Measurements from ENCODE around the gene LYSMD1.

Gene LYSMD1

DNA sequence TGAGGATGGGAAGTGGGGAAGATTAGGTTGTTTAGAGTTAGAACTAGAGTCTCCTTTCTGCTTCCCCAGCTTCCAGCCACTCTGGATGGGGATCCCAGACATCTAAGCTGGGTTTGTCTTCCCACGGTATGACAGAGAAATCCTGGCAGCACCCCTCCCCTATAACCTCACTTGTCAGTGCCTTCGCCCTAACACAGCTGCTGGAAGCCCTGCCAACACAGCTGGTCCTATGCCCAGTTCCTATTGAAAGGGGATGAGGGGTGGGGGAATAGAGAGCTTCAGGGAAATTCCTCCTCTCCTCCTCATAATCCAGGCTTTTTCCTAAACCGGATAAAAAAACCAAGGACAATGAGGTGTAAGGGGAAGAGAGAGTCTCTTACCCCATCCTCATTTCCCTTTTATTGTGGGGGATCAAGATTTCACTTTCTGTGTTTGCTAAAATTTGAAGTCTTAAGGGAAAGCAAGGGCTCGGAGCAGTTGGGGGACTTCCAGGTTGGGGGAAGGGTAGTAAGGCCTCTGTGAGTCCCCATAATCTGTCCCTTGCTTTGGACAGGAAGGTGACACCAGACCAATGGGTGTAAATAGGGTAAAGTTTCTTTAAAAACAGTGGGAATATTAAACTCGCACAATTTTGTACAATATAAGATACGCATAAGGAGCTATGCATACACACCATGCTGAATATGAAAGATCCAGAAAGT lies 9.5 kb upstream of the LYSMD1 start:
- peak; percentile 77 for DNase-seq

DNA sequence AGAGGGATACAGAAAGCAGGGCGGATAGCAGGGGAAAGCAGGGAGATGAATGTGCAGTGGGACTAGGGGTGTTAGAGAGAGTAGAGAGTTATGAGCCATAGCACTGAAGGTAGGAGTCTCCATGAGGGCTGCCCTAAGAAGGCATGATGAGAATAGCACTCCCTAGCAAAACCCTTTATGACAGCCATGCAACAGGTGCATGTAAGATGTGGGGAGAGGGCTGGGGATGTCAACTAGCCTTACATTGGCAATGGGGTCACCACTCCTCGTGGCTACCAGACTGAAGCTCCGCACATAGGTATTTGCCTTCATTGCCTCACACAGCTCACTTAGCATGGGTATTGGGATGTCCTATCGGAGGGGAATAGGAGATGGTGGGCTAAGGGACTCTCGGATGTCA lies 5.5 kb upstream of the LYSMD1 start:
- DNase-seq = no peak

DNA sequence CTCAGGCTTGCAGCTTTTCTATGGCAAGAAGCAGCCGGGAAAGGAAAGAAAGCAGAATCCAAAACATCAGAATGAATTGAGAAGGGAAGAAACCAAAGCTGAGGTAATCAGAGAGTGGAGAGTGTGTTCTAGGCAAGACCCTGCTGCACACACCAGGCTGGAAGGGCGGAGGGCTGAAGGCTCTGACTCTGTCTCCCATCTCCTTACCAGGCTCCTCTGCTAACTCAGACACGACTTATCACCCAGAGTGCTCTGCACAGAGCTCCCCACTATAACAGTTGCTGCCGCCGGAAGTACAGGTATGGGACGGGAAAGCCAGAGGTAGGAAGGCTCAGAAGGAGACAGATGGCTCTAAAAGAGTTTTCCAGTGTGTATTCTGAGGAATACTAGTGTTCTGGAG lies 1.4 kb upstream of the LYSMD1 start:
- no peak for DNase-seq

DNA sequence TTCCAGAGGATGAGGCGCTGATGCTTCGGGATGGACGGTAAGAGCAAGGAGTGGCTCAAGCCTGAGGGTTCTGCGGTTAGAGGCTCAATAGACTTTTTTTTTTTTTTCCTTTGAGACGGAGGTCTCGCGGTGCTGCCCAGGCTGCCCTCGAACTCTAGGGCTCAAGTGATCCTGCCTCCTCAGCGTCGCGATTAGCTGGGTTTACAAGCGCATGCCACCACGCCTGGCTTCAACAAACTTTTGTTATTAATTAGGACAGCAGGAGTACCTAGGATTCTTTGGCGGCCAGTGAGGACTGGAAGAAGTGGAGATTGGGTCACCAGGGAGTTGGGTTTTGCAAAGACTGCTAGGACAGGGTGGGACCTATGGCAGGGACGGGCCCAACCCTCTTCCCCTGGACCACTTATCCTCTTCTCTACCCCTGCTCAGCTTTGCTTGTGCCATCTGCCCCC lies 829 bp upstream of the LYSMD1 start:
- DNase-seq = no peak

DNA sequence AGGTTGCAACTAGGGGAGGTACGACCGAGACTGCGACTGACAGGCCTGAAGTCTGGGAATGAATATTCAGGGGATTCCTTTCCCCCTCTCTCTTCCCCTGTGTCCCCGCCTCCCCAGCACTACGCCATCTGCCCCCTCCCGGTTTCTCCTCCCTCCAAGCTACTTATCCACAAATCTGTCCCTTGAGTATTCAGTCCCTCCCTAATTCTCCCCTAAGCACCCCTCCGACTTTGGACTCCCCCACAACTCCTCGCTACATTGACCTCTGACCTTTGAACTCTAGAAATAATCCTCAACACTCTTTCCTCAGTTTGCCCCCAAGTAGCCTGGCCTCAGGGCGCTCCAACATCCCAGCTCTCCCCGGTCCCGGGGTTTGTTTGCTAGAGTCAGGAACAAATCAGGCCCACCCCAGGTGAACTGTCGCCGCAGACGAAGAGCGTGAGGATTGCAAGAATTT lies 393 bp downstream of the LYSMD1 start:
- peak; percentile 75 for DNase-seq

DNA sequence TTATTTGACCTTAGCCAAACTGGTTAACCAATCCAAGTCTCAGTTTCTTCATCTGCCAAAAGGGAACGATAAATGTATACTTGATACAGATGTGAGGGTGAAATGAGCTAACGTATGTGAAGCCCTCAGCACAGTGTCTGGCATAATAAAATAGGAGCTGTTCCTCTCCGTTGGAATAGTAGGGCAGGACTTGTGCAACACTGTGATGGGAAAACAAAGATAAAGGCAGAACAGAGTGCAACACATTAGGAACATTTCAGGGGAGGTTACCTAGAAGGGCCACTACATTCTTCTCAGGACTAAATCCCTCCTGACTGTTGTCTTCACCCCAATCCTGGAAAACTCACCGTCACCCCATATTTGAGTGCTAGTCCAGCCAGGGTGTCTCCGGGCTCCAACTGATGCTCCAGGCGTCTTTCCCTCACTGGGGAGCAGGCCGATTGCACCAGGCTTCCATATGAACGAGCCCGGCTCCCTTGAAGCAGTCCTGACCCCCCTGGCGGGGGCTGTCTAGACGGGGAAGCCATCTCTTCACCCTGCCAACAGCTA lies 896 bp downstream of the LYSMD1 start:
- no peak for DNase-seq

DNA sequence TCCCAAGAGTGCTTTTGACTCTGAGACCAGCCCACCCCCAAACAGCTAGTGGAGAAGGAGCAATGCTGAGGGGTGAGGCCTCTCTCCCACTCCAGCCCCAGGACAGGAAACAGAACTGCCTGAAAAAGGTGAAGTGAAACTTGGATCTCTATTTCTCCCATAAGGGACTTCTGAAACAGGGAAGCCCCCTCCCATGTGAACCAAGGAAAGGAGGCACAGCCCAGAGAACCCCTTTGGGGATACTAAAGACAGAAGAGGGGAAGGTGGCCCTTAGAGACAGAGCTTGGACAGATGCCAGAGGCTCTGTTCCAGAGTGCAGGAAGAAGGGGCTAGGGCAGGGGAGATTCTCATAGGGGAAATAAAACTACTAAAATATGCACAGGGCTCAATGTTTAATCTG lies 6.3 kb downstream of the LYSMD1 start:
- DNase-seq = no peak

DNA sequence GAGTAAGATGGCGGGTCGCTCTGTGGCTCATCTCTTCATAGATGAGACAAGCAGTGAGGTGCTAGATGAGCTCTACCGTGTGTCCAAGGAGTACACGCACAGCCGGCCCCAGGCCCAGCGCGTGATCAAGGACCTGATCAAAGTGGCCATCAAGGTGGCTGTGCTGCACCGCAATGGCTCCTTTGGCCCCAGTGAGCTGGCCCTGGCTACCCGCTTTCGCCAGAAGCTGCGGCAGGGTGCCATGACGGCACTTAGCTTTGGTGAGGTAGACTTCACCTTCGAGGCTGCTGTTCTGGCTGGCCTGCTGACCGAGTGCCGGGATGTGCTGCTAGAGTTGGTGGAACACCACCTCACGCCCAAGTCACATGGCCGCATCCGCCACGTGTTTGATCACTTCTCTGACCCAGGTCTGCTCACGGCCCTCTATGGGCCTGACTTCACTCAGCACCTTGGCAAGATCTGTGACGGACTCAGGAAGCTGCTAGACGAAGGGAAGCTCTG lies 6.9 kb downstream of the LYSMD1 start:
- DNase-seq = no peak

DNA sequence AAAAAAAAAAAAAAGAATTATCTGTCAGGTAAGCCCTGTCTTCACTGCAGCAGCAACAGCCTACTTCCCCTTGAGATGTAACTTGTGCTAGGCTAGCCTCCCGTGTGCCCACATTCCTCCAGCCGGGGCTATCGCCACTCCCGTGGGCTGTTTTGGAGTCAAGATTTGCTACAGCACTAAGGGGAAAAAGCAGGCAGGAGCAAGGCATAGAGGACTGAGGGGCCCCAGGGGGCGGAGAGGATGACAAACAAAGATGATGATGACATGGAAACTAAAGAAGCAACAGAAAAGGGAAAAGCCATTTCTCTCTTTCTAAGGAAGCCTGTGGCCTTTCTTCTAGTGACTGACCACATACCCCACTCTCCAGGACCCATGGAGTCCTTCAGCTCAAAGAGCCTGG lies 7.4 kb downstream of the LYSMD1 start:
- DNase-seq = no peak

DNA sequence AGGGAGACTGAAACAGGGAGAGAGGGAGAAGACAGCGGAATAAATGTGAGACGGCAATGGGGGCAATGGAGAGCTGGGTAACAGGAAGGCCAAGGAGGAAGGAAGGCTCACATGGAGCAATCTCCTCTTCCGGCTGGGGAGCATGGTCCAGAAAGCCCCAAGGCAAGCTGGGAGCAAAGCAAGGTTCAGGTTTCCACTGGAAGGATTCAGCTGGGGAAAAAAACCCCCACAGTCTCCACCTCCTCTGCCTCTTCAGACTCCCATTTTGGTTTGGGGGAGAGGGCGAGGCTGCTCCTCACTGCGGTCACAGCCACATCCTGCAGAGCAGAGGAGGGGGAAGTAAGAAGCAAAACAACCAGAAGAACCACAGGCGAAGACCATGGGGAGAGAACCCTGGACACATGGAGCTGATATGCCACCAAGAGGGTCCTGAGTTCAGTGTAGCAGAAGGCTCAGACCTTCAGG lies 8.6 kb downstream of the LYSMD1 start:
- DNase-seq = no peak

DNA sequence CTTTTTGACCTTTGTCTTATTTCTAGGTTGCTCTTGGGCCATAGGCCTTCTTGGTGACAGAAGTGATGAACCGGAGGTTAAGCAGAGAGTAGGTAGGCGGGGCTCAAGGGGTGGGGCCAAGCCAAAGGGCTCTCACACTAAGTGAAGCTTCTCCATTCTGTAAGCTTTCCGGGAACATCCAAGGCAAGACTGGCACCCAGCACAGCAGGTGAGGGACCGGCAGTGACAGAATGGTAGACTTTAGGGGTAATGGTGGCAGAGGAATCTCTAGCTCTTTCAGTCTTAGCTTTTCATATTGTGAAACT lies 9.2 kb downstream of the LYSMD1 start, which contains the start of gene TNFAIP8L2:
Gene TNFAIP8L2, plus strand, starts transcription at position 135 of the 305 bp plus-strand sequence. CDS start 2,049 bp downstream, outside the sequence.
- no peak for DNase-seq

DNA sequence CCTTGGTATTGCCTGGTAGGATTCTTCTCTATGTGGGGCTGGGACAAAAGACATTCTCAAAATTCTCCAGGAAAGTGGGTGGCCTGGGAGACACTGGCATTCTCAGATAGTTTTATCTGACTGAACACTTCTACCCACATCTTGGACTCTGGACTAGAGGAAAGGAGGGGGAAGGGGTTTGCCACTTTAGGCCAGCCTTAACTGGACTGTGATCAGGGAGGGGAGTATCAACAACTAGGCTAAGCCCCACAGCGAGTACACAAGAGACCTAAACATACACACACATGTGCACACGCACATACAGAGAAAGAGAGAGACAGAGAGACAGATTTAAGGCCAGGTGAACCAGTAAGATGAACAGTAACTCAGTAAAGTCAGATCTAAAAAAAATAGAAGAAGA lies 18.0 kb downstream of the LYSMD1 start:
- DNase-seq = no peak

DNA sequence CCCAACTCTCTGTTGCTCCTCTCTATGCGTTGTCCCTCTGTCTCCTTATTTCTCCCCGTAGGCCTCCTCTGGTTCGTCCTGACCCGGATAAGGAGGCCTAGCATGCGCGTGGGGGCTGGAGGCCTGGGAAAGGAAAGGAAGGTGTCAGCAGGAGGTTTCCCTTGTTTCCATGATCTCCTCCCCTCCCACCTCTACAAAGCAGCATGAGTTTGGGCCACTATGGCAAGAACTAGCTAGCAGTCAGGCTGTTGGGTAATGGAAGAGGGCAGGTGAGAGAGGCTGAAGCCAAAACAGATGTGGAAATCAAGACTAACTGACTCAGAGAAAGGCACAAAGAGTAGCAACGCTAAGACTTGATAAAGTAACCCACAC lies 18.6 kb downstream of the LYSMD1 start:
- peak; percentile 49 for DNase-seq

DNA sequence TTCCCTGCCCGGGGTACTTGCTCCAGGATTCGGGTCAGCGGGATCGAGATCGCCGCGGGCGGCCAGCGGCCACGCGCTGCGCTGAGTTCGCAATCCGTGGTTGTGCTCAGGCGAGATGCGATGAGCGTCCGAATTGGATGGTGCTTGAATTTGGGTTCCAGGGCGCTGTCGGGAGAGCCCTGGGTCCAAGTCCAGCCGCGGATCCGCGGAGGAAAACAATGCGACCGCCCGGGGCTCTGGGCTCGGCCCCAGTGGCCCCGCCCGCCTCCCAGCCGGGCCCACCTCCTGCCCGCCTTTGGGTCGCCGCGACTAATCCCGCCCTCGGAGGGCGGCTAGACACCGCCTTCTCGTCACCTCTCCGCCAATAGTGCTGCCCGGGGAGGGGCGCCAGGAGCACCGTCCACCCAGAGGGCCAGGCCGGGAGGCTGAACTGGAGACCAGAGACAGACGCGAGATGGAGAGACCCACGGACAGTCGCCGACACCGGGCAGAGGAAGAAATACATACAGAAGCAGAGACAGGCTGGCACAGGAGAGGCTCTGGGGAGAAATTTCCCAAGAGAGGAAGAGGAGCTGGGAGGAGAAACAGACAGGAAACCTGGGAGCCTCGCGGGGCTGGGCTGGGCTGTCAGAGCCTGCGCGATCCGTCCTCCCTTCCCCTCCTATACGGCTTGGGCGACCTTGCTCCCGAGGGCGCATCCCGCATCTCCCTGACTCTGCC lies 19.1 kb downstream of the LYSMD1 start, which contains the start of gene SEMA6C:
Gene SEMA6C, minus strand, starts transcription at position 220 of the 720 bp plus-strand sequence. CDS start 4,010 bp downstream, outside the sequence.
- peak; percentile 97 for DNase-seq

DNA sequence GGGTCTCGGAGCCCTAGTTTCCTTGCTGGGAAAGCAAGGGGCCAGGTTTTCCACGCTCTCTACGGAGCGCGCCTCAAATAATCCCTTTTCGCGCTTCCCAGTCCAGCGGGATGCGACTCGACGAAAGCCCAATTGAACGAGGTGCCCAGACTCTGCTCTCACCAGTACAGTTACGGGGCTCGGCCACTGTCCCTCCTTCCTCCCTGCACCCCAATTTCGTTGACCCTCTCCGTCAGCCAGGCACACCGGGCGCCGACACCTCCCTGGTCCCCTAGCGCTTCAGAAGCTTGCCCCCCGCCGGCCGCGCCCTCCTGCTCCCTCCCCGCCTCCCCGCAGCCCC lies 19.7 kb downstream of the LYSMD1 start:
- no peak for DNase-seq

DNA sequence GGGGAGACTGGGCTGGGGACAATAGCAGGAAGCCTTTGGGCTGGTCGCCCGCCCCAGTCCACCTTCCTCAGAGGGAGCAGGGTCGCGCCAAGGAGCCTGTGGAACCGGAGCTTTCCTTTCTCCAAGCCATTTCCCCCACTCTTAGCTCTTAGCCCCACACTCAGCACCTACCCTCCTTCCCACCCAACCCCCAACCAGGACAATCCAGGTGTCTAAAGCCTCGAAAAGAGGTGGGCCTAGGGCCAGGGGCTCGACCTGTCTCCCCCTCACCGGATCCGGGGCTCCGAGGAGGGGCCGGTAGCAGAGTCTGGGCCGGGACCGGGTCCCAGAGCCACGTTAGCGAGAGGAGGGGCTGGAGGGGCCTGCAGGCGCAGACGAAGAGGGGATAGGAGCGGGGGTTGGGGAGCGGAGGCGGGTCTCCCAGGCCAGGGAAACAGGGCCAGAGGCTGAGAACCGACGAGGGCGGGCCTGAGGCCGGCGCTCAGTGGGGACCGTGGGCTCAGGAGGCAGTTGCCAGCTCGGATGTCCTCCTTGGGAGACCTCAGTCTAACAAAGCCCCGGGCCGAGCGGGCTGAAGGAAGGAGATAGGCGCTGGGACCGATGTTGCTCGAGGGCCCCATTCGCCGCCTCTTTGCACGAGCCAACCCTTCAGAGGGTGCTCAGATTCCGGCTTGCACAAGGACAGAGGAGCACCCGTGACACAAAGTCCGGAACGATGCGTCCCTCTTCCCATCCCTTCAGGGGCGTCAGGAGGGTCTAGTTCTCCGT lies 20.2 kb downstream of the LYSMD1 start:
- peak; percentile 66 for DNase-seq

DNA sequence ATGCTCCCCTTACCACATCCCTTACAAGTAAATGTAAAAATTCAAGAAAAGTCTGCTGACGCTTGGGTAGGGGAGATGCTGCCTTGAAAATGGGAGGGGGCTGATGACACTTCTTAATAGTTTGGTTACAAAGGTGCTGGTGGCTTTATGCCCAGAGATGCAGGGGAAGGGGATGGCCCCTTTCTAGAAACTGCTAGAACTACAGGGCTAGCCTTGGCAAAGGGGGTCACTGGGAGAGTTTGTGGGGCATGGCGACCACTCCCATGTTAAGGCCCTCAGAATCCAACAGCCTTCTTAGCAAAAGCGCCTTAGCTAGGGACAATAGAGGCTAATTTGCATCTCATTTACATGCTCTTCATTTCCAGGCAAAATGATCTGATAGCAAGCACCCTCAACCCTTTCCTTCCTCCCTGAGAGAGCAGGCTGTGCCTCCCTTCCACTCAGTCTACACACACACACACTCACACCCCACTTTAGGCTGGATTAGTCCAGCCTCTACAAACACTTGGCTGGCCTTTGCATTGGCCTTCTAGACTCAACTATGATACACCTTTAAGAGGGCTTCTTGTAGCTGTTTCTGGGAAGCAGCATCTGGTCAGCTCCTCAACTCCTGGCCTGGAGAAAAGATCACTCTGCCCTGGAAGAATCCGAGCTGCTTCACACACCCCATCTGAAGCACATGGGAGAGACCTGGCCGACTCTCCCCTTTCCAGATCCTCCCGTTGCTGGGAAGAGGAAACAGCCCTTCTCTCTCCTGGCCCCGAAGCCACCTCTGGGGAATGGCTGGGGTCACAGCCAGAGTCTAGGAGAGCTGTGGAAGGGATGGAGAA lies 21.0 kb downstream of the LYSMD1 start:
- peak; percentile 77 for DNase-seq

DNA sequence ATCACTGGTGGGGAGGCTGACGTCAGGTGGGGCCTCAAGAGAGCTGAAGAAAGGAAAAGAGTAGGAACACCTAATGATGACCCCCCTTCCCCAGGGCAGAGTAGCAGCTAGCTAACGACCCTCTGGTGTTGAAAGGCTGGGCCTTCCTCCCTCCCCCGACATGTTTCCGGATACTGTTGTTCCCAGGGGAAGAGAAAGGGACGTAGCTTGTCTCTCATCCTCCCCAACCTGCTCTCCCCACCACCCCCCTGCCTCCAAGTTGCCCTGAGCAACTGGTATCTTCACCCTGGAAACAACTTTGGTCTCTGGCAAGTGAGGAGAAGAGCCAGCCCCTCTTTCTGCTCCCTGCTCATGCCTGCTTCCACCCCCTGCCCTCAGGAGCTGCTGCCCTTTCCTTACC lies 21.7 kb downstream of the LYSMD1 start:
- DNase-seq = no peak

DNA sequence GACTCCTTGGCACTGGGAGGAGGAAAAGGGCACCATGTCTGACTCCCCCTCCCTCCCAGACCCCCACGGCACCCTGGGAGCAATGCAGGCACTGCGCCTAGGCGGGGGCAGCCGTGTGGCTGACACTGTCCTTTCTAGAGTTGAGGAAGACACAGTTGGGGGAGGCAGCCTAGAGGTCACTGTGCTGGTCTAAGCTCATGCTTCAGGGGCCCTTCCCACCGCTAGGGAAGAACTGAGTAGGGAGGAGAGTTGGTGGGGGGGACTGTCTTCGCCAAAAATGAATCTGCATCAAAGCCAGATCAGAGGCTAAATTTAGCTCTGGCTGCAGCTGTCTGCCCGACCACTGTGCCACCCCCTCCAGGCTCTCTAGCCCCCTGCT lies 22.7 kb downstream of the LYSMD1 start:
- no peak for DNase-seq

DNA sequence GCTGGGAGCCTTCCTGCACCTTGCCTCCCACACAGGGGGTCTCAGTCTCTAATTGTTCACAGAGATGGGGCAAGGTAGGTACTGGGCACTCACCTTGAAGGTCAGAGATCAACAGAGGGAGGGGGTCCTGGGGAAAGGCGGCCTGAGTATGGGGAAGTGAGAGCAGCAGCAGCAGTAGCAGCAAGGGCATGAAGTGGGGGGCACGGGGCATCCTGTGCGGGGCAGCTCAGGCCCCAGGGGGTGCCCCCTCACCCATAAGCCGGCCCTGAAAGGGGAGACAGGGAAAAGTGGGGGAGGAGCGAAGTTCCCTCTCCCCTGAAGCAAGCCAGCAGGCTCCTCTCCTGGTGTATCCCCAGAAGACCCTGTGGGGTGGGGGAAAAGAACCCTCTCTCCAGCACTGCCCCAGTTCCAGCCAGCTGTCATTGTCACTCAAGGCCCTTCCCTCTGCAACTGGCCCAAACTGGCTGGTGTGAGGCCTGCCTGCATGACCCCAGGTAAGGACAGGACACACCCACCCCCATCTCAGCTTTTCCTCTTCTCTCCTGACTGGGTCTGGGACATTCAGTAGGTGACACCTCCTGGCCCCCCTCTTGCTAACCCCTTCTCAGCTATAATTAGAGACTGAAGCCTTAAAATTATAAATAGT lies 23.2 kb downstream of the LYSMD1 start:
- peak; percentile 63 for DNase-seq

DNA sequence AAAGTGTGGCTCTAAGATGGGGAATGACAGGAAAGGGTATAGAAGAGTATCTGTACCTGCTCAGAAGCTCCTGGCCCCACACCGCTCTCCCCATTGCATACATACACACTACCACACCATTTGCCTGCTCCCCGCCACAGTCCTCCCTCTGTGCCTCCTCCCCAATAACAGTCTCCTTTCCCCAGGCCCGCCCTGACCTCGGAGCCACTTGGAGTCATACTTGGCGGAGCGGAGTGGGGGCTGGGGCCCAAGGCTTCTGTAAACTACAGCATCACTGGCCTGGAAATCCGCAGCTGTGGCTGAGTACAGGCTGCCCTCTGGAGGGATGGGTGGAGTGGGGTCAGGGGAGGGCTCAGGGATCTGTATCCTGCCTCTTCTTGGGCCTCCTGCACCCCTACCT lies 27.9 kb downstream of the LYSMD1 start:
- no peak for DNase-seq

Measured in right hindlimb (tissue), 1 donor.